ENCODE data around the gene GYS1.

The GYS1 gene

DNA sequence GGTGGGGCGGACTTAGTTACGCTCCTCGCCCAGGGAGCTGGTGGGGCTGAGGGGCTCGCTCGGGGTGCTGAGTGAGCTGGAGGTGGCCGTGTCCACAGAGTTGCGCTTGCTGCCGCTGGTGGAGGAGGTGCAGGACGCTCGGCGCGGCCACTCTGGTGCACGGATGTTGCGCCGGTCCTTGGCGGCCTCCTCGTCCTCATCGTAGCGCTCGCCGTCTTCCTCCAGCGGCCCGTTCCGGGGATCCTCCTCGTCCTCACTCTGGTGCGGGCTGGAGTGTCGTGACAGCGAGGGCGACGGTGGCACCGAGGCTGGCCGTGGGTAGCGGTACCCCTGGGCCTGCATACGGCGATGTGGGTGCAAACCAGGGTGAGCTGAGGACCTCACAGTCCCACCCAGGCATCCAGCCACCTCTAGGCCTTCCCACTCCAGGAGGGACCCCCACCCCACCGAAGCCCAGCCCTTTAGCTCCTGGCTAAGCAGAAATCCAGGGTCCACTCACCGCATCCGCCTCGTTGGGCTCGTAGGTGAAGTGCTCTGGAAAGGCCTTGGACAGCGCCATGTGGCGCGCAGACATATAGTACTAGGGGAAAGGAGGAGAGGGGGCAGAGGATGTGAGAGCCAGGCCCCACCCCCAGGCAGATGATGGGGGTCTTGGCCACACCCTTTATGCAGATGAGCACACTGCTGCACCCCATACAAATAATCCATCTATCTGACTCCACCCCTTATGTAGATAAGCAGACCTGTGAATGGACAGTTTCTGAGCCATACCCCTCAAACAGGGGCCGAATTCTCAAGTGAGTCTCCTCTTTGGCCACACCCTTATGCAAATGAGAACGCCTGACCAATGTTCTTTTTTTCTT lies 23.6 kb downstream of the GYS1 start:
- TF ChIP-seq ZFP3 (CRISPR knock-in tag; IDR thresholded peaks at IDR 0.05) (no peak), PPARA (CRISPR knock-in tag; IDR thresholded peaks at IDR 0.05; ENCODE audit: borderline replicate concordance) (no peak), SNAI2 (CRISPR knock-in tag; IDR thresholded peaks at IDR 0.05) (no peak), ARNTL (CRISPR knock-in tag; IDR thresholded peaks at IDR 0.05; ENCODE audit: borderline replicate concordance, low read depth) (no peak), ZC3H10 (CRISPR knock-in tag; IDR thresholded peaks at IDR 0.05) (no peak), OSR1 (CRISPR knock-in tag; IDR thresholded peaks at IDR 0.05) (no peak), CSDC2 (CRISPR knock-in tag; IDR thresholded peaks at IDR 0.05) (no peak), TCF4 (CRISPR knock-in tag; IDR thresholded peaks at IDR 0.05; ENCODE audit: borderline replicate concordance) (no peak), ZNF565 (CRISPR knock-in tag; conservative IDR thresholded peaks at IDR 0.05; ENCODE audit: low read depth) (no peak), ISL1 (CRISPR knock-in tag; IDR thresholded peaks at IDR 0.05) (no peak), GLIS3 (CRISPR knock-in tag; IDR thresholded peaks at IDR 0.05) (no peak), ESRRG (CRISPR knock-in tag; IDR thresholded peaks at IDR 0.05) (no peak), ZFP30 (CRISPR knock-in tag; IDR thresholded peaks at IDR 0.05) (no peak), RARB (CRISPR knock-in tag; IDR thresholded peaks at IDR 0.05) (no peak)
- TF ChIP-seq, protein P1, sequence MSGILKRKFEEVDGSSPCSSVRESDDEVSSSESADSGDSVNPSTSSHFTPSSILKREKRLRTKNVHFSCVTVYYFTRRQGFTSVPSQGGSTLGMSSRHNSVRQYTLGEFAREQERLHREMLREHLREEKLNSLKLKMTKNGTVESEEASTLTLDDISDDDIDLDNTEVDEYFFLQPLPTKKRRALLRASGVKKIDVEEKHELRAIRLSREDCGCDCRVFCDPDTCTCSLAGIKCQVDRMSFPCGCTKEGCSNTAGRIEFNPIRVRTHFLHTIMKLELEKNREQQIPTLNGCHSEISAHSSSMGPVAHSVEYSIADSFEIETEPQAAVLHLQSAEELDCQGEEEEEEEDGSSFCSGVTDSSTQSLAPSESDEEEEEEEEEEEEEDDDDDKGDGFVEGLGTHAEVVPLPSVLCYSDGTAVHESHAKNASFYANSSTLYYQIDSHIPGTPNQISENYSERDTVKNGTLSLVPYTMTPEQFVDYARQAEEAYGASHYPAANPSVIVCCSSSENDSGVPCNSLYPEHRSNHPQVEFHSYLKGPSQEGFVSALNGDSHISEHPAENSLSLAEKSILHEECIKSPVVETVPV (CRISPR knock-in tag; IDR thresholded peaks at IDR 0.05) = no peak
- TF ChIP-seq, protein P2, sequence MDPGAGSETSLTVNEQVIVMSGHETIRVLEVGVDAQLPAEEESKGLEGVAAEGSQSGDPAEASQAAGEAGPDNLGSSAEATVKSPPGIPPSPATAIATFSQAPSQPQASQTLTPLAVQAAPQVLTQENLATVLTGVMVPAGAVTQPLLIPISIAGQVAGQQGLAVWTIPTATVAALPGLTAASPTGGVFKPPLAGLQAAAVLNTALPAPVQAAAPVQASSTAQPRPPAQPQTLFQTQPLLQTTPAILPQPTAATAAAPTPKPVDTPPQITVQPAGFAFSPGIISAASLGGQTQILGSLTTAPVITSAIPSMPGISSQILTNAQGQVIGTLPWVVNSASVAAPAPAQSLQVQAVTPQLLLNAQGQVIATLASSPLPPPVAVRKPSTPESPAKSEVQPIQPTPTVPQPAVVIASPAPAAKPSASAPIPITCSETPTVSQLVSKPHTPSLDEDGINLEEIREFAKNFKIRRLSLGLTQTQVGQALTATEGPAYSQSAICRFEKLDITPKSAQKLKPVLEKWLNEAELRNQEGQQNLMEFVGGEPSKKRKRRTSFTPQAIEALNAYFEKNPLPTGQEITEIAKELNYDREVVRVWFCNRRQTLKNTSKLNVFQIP (CRISPR knock-in tag; IDR thresholded peaks at IDR 0.05; ENCODE audit: borderline replicate concordance, low read depth) = no peak
- ATAC-seq = no peak

DNA sequence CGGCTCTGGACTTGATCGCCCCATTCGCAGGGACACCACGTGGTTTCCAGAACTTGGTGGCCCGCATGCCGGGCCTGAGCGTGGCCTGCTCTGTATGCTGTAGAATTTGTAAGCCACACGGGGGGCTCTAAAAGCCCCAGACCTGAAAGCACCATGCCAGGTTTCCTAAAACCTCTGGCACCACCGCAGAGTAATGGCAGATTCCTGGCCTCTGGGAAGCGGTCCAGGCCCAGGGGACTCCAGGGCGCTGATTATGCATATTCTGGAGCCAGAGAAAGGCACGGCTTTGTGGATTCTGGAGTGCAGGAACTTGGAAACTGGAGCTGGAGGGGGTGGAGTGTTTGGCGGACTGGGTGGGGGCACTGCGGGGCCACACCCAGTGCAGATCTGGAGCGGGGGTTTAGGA lies 24.3 kb downstream of the GYS1 start:
- TF ChIP-seq ZNF565 (CRISPR knock-in tag; conservative IDR thresholded peaks at IDR 0.05; ENCODE audit: low read depth) (no peak), CSDC2 (CRISPR knock-in tag; IDR thresholded peaks at IDR 0.05) (no peak), ISL1 (CRISPR knock-in tag; IDR thresholded peaks at IDR 0.05) (no peak), GLIS3 (CRISPR knock-in tag; IDR thresholded peaks at IDR 0.05) (no peak), OSR1 (CRISPR knock-in tag; IDR thresholded peaks at IDR 0.05) (no peak), ESRRG (CRISPR knock-in tag; IDR thresholded peaks at IDR 0.05) (no peak), TOX (CRISPR knock-in tag; IDR thresholded peaks at IDR 0.05; ENCODE audit: borderline replicate concordance) (no peak), RARB (CRISPR knock-in tag; IDR thresholded peaks at IDR 0.05) (no peak), ZFP30 (CRISPR knock-in tag; IDR thresholded peaks at IDR 0.05) (no peak), ARNTL (CRISPR knock-in tag; IDR thresholded peaks at IDR 0.05; ENCODE audit: borderline replicate concordance, low read depth) (no peak)
- TF ChIP-seq, protein P1 (CRISPR knock-in tag; IDR thresholded peaks at IDR 0.05) = no peak
- ATAC-seq = no peak

DNA sequence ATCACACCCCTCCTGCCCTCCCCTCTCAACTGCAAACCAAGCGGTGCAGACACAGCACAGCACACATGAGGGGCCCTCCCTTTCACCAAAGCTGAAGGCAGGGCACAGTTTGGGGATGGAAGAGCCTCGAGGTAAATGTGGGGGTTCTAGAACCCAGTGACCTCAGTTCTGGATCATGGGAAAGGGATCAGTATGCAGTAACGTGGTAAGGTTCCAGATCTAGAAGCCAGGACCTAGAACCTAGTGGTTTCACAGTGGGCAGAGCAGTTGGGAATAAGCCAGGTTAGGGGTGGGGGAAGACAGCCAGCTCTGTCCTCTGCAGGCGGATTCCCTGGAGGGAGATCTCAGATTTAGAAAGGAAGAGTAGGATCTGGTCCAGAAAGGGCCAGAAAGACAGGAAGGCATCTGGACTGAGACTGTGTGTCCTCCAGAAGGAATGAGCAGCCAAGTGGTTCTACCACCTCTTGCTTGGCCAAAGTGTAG lies 24.9 kb downstream of the GYS1 start:
- ATAC-seq = no peak
- TF ChIP-seq BACH2 (CRISPR knock-in tag; IDR thresholded peaks at IDR 0.05; ENCODE audit: borderline replicate concordance) (no peak), SNAI2 (CRISPR knock-in tag; IDR thresholded peaks at IDR 0.05) (no peak), ZNF565 (CRISPR knock-in tag; conservative IDR thresholded peaks at IDR 0.05; ENCODE audit: low read depth) (no peak), RARB (CRISPR knock-in tag; IDR thresholded peaks at IDR 0.05) (no peak), CSDC2 (CRISPR knock-in tag; IDR thresholded peaks at IDR 0.05) (no peak), ARNTL (CRISPR knock-in tag; IDR thresholded peaks at IDR 0.05; ENCODE audit: borderline replicate concordance, low read depth) (no peak), PPARA (CRISPR knock-in tag; IDR thresholded peaks at IDR 0.05; ENCODE audit: borderline replicate concordance) (no peak), ZFP30 (CRISPR knock-in tag; IDR thresholded peaks at IDR 0.05) (no peak), TOX (CRISPR knock-in tag; IDR thresholded peaks at IDR 0.05; ENCODE audit: borderline replicate concordance) (no peak), ZFP3 (CRISPR knock-in tag; IDR thresholded peaks at IDR 0.05) (no peak), ZNF70 (CRISPR knock-in tag; IDR thresholded peaks at IDR 0.05) (no peak)
- TF ChIP-seq, protein P1 (CRISPR knock-in tag; IDR thresholded peaks at IDR 0.05) = no peak
